ENCODE results near the gene TRIM24. TPM values are rescaled to one million over a fixed set of nuclear protein-coding genes. Genes with fewer than 3 reads are reported as not detected.

Gene TRIM24
- total RNA-seq, 1 donor from 2014 or later = 104 TPM

DNA sequence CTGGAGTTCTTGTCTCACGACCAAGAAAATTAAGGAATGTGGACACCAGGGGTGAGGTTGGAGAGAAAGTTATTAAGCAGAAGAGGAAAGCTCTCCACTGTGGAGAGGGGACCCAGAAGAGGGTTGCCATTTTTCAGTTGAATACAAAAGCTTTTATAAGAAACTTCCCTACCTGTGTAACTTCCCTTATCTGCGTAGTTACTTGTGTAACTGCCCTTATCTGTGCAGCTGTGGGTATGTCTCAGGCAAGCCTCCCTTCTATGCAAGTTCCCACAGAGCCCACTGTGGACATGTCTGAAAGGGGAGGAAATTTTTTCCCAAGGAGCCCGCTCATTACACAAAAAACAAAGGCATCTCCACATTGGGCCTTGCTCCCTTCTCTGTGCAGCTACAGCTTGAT is 146.2 kb downstream of the TRIM24 start:
- Mint-ChIP-seq H3K9me3 (ENCODE audit: unreplicated experiment) (no peaks in the 10 kb centered on the region), H3K4me1 (ENCODE audit: unreplicated experiment) (peaks cover 8% of the 10 kb centered on the region), H3K36me3 (ENCODE audit: low read depth, unreplicated experiment) (no peaks in the 10 kb centered on the region), H3K4me3 (ENCODE audit: unreplicated experiment) (no peak overlapping the region), H3K27me3 (ENCODE audit: unreplicated experiment) (peaks cover 2% of the 10 kb centered on the region), H3K27ac (ENCODE audit: unreplicated experiment) (no peak overlapping the region)
- TF ChIP-seq, protein P1, sequence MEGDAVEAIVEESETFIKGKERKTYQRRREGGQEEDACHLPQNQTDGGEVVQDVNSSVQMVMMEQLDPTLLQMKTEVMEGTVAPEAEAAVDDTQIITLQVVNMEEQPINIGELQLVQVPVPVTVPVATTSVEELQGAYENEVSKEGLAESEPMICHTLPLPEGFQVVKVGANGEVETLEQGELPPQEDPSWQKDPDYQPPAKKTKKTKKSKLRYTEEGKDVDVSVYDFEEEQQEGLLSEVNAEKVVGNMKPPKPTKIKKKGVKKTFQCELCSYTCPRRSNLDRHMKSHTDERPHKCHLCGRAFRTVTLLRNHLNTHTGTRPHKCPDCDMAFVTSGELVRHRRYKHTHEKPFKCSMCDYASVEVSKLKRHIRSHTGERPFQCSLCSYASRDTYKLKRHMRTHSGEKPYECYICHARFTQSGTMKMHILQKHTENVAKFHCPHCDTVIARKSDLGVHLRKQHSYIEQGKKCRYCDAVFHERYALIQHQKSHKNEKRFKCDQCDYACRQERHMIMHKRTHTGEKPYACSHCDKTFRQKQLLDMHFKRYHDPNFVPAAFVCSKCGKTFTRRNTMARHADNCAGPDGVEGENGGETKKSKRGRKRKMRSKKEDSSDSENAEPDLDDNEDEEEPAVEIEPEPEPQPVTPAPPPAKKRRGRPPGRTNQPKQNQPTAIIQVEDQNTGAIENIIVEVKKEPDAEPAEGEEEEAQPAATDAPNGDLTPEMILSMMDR (IDR thresholded peaks at IDR 0.05; ENCODE audit: unreplicated experiment) = no peak
- DNase-seq (ENCODE audit: low spot score) = no peak

DNA sequence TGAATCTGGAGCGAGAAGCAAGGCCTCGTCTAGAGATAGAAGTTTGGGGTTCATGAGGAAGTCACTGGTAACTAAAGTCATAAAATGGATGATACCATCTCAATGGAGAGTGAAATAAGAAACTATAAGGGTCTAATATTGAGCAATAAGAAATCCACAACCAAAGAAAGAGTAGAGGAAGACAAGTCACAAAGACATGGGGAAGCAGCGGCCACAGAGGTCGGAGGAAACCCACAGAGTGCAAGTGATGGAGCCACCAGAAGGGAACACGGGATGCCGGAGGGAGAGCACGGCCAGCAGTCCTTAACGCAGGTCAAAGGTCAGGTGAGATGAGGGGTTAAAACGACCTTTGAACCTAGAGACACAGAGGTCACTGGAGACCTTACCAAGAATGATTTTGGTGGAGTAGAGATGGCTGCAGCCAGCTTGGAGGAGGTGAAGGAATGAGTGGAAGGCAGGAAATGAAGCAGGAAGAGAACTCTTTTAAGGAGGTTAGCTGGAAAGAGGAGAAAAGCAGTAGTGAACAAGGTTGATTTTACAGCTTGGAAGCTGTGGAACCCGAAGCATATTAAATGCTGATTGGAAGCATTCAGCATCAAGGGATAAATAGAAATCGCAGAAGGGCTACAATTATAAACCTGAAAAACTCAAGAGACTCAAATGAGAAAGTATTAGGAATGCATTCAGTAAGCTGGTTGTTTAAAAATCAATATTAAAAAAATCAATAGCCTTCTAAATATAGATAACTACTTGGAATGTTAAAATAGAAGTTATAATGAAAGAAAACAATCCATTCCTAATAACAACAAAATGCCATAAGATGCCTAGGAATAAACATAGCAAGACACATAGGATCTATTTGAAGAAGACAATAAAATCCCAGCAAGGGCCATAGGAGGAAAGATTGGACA is 147.4 kb downstream of the TRIM24 start:
- peaks cover 8% of the 10 kb centered on the region for H3K4me1 Mint-ChIP-seq (ENCODE audit: unreplicated experiment)
- no peak overlapping the region for H3K4me3 Mint-ChIP-seq (ENCODE audit: unreplicated experiment)
- H3K27ac Mint-ChIP-seq (ENCODE audit: unreplicated experiment) = no peak overlapping the region
- no peaks in the 10 kb centered on the region for H3K9me3 Mint-ChIP-seq (ENCODE audit: unreplicated experiment)
- TF ChIP-seq, protein P1 (IDR thresholded peaks at IDR 0.05; ENCODE audit: unreplicated experiment) = no peak
- peaks cover 2% of the 10 kb centered on the region for H3K27me3 Mint-ChIP-seq (ENCODE audit: unreplicated experiment)
- H3K36me3 Mint-ChIP-seq (ENCODE audit: low read depth, unreplicated experiment) = no peaks in the 10 kb centered on the region
- no peak for DNase-seq (ENCODE audit: low spot score)

DNA sequence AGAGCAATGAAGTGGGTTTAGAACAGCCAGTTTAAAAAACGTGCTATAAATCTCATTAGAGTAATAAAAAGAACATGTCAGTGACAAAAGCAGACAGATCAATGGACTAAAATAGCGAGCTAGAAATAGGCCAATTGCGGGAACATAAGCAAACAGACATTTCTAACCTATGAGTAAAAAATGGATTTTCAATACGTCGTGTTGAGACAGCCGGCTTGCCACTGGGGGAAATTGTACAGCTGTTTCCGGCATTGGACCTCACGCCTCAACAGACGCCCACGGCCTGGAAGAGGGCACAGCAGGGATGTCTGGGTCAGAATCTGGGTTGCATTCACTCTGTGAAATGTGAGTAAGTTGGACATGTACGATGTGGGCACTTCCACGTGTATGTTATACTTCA is 148.2 kb downstream of the TRIM24 start:
- no peak for DNase-seq (ENCODE audit: low spot score)
- Mint-ChIP-seq H3K4me3 (ENCODE audit: unreplicated experiment) (no peak overlapping the region), H3K36me3 (ENCODE audit: low read depth, unreplicated experiment) (no peaks in the 10 kb centered on the region), H3K9me3 (ENCODE audit: unreplicated experiment) (no peaks in the 10 kb centered on the region), H3K27me3 (ENCODE audit: unreplicated experiment) (peaks cover 2% of the 10 kb centered on the region), H3K27ac (ENCODE audit: unreplicated experiment) (no peak overlapping the region), H3K4me1 (ENCODE audit: unreplicated experiment) (peaks cover 8% of the 10 kb centered on the region)
- TF ChIP-seq, protein P1 (IDR thresholded peaks at IDR 0.05; ENCODE audit: unreplicated experiment) = no peak

DNA sequence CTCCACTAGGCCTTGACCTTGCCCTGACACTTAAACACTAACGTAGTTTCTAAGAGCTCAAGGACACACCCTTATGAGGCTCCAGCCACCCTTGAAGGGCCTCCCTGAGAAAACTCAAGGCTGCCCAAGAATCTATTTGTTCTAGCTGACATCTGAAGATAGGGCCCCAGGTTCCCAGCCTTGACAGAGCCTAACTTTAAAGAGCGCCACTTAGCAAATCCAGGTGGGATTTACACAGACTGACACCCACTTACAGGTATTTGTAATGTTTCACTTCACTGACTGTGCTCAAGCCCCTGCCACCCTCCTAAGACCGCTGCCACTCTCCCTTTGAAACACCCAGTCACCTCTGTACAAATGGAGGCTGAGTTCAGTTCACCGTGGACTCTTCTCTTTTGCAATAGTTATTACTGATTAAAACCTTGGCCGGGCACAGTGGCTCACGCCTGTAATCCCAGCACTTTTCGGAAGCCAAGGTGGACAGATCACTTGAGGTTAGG is 150.7 kb downstream of the TRIM24 start:
- Mint-ChIP-seq H3K36me3 (ENCODE audit: low read depth, unreplicated experiment) (no peaks in the 10 kb centered on the region), H3K27ac (ENCODE audit: unreplicated experiment) (no peak overlapping the region), H3K4me3 (ENCODE audit: unreplicated experiment) (no peak overlapping the region), H3K9me3 (ENCODE audit: unreplicated experiment) (no peaks in the 10 kb centered on the region), H3K4me1 (ENCODE audit: unreplicated experiment) (peaks cover 8% of the 10 kb centered on the region), H3K27me3 (ENCODE audit: unreplicated experiment) (peaks cover 2% of the 10 kb centered on the region)
- DNase-seq (ENCODE audit: low spot score) = no peak
- TF ChIP-seq, protein P1 (IDR thresholded peaks at IDR 0.05; ENCODE audit: unreplicated experiment) = no peak

DNA sequence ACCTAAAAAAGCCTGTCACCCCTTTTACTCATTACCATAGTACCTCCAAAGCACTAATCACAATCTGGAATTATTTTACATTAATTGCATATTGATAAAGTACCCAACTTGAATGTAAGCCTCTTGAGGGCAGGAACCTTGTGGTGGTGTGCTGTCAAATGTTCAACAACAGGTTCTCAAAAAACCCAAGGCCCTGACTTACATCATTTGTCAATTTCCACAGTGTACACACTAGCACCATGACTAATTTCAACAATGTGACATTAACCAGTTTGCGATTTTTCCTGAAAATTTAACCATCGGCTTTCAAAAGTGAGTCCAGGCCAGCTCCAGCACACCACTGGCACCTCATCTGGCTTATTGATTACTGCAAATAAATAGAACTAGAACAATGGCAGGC is 153.6 kb downstream of the TRIM24 start:
- H3K27me3 Mint-ChIP-seq (ENCODE audit: unreplicated experiment) = no peaks in the 10 kb centered on the region
- TF ChIP-seq, protein P1 (IDR thresholded peaks at IDR 0.05; ENCODE audit: unreplicated experiment) = no peak
- no peak overlapping the region for H3K27ac Mint-ChIP-seq (ENCODE audit: unreplicated experiment)
- no peaks in the 10 kb centered on the region for H3K9me3 Mint-ChIP-seq (ENCODE audit: unreplicated experiment)
- H3K36me3 Mint-ChIP-seq (ENCODE audit: low read depth, unreplicated experiment) = no peaks in the 10 kb centered on the region
- no peak overlapping the region for H3K4me3 Mint-ChIP-seq (ENCODE audit: unreplicated experiment)
- no peak for DNase-seq (ENCODE audit: low spot score)
- H3K4me1 Mint-ChIP-seq (ENCODE audit: unreplicated experiment) = no peaks in the 10 kb centered on the region
